ENCODE measurements around the gene PDE3A.

DNA sequence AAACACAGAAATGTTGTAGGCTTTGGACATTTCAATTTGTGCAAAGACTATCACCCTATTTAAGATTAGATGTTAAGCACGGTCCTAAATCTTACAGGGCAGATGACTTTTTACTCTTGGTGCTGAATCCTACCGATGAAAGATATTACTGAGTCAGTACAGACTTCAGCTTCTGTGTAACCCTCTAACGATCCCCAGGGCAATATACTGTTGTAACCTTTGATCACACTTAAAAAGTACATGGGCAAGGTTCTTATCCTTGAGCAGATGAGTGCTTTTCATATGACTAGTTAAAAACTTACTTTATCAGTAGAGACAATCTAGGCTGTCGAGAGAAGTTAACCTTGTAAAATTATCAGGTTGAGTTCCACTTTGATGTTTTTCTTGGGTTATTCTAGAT, 22.5 kb downstream of the PDE3A start:
- TF ChIP-seq, protein P1, sequence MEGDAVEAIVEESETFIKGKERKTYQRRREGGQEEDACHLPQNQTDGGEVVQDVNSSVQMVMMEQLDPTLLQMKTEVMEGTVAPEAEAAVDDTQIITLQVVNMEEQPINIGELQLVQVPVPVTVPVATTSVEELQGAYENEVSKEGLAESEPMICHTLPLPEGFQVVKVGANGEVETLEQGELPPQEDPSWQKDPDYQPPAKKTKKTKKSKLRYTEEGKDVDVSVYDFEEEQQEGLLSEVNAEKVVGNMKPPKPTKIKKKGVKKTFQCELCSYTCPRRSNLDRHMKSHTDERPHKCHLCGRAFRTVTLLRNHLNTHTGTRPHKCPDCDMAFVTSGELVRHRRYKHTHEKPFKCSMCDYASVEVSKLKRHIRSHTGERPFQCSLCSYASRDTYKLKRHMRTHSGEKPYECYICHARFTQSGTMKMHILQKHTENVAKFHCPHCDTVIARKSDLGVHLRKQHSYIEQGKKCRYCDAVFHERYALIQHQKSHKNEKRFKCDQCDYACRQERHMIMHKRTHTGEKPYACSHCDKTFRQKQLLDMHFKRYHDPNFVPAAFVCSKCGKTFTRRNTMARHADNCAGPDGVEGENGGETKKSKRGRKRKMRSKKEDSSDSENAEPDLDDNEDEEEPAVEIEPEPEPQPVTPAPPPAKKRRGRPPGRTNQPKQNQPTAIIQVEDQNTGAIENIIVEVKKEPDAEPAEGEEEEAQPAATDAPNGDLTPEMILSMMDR (conservative IDR thresholded peaks at IDR 0.05; ENCODE audit: low read depth, low read length): no peak
- no peak for TF ChIP-seq EZH2 (IDR thresholded peaks at IDR 0.05; ENCODE audit: borderline replicate concordance, low read depth, low read length, poor library complexity, severe bottlenecking)
